GM12873 (cell line): ENCODE measurements around the gene TREM1.

ENCODE experiments used
- TF ChIP-seq, protein P1 (sequence below): IDR thresholded peaks from 2 replicates; pipeline ENCODE4 v1.5.1; 2012; ENCODE audit warnings: low read depth, mild to moderate bottlenecking, moderate library complexity, low read length, control low read depth; ENCODE audit not compliant: insufficient read depth; ENCODE audit errors: missing control alignments

Gene TREM1

DNA sequence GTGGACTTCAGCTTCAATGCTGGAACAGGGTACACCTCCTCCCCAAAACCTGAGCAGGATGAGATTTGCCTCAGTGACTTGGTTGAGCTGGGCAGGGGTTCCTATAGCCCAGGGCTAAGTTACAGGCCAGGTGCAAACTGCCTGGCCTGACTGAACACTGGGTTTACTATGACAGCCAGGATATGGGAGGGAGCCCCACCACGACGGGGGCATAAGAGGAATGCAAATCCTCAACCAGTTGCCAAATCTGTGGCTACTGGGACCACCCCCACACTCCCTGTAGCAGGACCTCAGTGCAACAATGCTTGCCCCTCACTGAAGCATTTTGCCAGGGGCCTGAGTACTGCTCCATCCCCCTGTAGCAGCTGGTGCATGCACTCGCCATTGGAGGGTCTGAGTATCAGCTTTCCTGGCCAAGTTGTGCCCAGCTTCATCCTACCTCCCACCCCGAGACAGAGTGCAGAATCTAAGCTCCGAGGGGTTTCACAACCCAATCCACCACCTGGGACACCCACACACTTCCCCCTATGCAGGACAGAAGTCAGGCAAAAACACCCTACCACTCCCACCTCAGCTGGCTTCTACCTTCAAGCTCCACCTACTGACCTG is 30.7 kb downstream of the TREM1 start:
- TF ChIP-seq, protein P1, sequence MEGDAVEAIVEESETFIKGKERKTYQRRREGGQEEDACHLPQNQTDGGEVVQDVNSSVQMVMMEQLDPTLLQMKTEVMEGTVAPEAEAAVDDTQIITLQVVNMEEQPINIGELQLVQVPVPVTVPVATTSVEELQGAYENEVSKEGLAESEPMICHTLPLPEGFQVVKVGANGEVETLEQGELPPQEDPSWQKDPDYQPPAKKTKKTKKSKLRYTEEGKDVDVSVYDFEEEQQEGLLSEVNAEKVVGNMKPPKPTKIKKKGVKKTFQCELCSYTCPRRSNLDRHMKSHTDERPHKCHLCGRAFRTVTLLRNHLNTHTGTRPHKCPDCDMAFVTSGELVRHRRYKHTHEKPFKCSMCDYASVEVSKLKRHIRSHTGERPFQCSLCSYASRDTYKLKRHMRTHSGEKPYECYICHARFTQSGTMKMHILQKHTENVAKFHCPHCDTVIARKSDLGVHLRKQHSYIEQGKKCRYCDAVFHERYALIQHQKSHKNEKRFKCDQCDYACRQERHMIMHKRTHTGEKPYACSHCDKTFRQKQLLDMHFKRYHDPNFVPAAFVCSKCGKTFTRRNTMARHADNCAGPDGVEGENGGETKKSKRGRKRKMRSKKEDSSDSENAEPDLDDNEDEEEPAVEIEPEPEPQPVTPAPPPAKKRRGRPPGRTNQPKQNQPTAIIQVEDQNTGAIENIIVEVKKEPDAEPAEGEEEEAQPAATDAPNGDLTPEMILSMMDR, result no peak

DNA sequence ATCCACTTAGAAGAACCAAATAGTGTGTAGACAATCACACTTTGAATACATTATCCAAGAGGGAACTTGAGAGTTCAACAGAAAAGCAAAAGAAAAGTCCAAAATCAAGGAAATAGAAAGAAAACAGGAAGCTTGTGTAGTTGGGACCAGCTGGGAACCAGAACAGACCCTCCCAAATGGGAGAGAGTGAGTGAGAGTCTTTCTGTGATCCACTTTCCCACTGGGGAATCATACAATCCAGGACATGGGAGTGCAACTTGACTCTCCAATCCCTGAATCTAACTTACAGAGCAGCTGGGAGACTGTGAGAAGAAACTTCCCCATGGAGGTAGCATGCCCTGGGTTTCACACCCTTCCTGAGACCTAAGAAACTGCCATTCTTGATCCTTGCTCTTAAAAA is 31.4 kb downstream of the TREM1 start:
- TF ChIP-seq, protein P1, result no peak

DNA sequence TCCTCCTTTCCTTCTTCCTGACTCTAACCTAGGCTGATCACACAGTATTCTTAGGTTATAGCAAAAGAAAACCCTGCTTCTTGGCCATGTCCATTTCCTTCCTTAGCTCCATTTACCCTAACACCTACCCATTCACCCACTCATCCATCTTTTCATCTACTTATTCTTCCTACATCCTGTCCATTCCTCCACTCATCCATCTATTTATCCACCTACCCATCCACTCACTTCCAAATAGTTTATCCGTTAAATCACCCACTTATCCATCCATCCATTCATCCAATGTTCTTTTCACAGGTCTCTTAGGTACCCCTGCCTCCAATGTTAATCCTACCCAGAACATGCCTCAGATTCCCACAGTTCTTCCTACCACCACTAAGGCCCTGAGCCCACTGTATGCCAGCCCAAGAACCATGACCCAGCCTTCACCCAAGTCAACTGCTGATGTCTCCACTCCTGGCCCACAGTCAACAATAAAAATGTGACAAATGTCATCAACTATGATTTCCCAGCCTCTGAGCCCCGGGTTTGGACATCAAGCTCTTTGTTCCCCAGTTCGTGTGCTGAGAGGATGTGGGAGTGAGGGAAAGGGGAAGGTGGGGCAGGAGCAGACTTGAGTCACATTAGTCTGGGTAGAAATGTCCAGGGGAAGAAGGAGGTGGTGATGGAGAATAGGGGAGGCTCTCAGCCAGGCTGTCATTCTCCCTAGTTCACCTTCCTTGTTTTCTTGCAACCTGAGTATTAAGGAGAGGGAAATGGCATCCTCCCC is 33.9 kb downstream of the TREM1 start:
- TF ChIP-seq, protein P1, result no peak

DNA sequence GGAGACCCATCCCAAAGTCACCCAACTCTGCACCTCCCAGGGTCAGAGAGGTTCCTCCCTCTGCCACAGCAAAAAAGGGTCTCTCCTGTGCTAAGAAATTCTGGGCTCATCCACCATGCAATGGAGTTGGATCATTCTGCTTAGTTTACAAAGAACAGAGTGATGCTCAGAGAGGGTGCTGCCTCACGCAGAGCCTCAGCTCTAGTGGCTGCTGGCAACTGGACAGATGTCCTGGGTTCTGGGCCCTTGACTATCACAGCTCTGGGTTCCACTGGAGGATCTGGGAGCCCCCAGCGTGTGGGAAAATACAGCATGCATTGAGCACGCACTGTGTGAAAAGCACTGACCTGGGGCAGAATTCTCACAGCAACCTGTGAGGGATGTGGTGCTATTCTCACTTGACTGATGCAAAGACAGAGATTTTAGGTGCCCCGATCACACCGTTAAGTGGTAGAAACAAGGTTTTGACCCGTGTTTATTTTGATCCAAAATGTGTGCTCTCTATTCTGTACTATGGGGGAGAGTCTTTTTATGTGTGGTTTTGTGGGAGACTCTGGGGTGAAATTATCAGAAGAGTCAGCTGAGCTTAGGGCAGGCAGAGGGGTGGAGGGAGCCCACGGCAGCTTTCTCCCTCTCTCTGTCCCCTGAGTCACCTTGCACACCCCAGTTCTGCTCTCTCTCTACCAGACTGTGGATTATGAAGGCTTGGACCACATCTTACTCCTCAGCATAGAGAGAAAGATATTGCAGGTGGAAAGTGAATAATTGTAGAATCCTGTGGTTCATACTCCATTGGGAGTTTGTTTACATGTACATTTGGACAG is 38.4 kb downstream of the TREM1 start:
- TF ChIP-seq, protein P1, result no peak

DNA sequence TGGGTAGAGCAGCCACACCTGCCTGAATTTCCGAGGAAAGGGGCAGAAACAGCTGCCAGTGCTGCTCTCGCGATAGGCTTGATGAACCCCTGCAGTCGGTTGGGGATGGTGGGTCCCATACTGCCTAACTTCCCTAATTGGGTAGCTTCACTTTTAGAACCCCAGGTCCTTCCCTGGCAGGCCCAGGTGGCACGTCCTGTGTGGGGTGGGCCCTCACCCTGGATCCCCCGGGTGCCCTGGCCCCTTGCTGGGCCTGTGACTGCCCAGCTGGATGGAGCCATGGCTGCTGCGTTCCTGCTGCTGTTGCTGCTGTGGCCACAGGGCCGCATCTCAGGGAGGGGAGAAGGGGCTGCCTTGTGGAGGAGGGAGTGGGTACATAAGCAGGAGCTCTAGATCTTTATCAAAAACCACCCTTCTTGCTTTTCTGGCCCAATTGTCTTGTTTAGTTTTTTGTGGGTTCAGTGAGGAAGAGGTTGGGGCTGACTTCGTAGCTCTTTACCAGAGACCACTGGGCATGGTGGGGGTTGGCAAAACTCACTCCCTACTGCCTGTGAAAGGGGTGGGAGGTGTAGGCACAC is 39.1 kb downstream of the TREM1 start:
- TF ChIP-seq, protein P1, result no peak

DNA sequence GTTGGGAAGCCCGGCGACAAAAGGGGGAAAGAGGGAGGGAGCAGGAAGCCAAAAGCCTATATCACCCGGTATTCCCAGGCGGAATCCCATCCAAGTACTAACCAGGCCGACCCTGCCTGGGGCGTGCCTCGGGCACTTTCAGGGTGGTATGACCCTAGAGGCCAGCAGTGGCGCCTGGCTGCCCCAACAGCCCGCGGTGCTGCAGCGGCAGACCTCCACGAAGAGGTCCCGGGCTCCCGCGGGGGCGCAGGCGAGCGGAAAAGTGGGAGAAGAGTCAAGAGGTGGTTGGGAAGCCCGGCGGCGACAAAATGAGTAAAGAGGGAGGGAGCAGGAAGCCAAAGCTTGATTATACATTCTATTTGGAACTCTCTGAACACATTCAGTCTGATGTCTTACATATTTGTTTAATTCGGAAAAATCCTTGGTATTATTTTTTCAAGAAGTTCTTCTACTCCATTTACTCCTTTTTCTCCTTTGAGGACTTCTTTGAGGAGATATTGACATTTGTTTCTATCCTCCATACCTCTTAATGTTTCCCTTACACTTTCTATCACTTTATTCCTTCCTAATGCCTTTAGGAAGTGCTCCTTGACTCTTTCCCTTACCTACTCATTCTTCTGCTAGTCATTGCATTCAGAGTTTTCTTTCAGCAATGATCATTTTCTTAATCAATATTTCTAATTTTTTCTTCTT is 46.9 kb downstream of the TREM1 start:
- TF ChIP-seq, protein P1, result no peak
